COLO668 (cell line): Measurements from ENCODE around the gene CNTNAP2.
A peak's percentile ranks its signal among the peaks of the same experiment; 100 is the strongest.

Experiments
- DNase-seq: peaks from one replicate; lab custom pipeline; 2025; ENCODE audit not compliant: unreplicated experiment; lab: John Stamatoyannopoulos, UW

Gene CNTNAP2

GRCh38 chr7:147978651-147979050 is 1862.0 kb downstream of the CNTNAP2 start:
- no peak for DNase-seq

GRCh38 chr7:147980826-147981813 is 1864.5 kb downstream of the CNTNAP2 start:
- no peak for DNase-seq

GRCh38 chr7:147982307-147982706 is 1865.7 kb downstream of the CNTNAP2 start:
- DNase-seq, result no peak

- no peak for DNase-seq
Measured at GRCh38 chr7:147984265-147984664, 1867.7 kb downstream of the CNTNAP2 start.

GRCh38 chr7:147990079-147990478 is 1873.5 kb downstream of the CNTNAP2 start:
- no peak for DNase-seq

- DNase-seq, result peak; percentile 42
Measured at GRCh38 chr7:147990942-147991341, 1874.3 kb downstream of the CNTNAP2 start.

GRCh38 chr7:147992698-147993097 is 1876.1 kb downstream of the CNTNAP2 start:
- no peak for DNase-seq

GRCh38 chr7:147997636-147998035 is 1881.0 kb downstream of the CNTNAP2 start:
- no peak for DNase-seq

GRCh38 chr7:147999962-148000361 is 1883.4 kb downstream of the CNTNAP2 start:
- DNase-seq, result no peak

- DNase-seq, result no peak
Measured at GRCh38 chr7:148011753-148012152, 1895.2 kb downstream of the CNTNAP2 start.

- DNase-seq, result no peak
Measured at GRCh38 chr7:148014001-148014400, 1897.4 kb downstream of the CNTNAP2 start.

GRCh38 chr7:148014541-148014940 is 1897.9 kb downstream of the CNTNAP2 start:
- DNase-seq, result peak; percentile 37

GRCh38 chr7:148017126-148017525 is 1900.5 kb downstream of the CNTNAP2 start:
- no peak for DNase-seq

GRCh38 chr7:148020679-148021078 is 1904.1 kb downstream of the CNTNAP2 start:
- no peak for DNase-seq

GRCh38 chr7:148021507-148022045 is 1905.0 kb downstream of the CNTNAP2 start:
- no peak for DNase-seq

GRCh38 chr7:148022832-148023231 is 1906.2 kb downstream of the CNTNAP2 start:
- DNase-seq, result no peak

- DNase-seq, result no peak
Measured at GRCh38 chr7:148026713-148027112, 1910.1 kb downstream of the CNTNAP2 start.

GRCh38 chr7:148028165-148028564 is 1911.6 kb downstream of the CNTNAP2 start:
- no peak for DNase-seq

GRCh38 chr7:148031019-148031418 is 1914.4 kb downstream of the CNTNAP2 start:
- DNase-seq, result no peak

- DNase-seq, result no peak
Measured at GRCh38 chr7:148031811-148032210, 1915.2 kb downstream of the CNTNAP2 start.

GRCh38 chr7:148035950-148036349 is 1919.3 kb downstream of the CNTNAP2 start:
- DNase-seq, result no peak

GRCh38 chr7:148037044-148037443 is 1920.4 kb downstream of the CNTNAP2 start:
- no peak for DNase-seq
